GM12865 (cell line): ENCODE data around the gene KLHL29.

Experiments used
- DNase-seq: peaks from one replicate; pipeline ENCODE4 v3.0.0; 2010; ENCODE audit warnings: low read depth
- H3K4me3 ChIP-seq: 2 replicates; pipeline ENCODE4 v1.5.1; 2011; ENCODE audit warnings: mild to moderate bottlenecking, low read depth, low read length, control low read depth
- TF ChIP-seq, protein P1 (sequence below): IDR thresholded peaks from 2 replicates; pipeline ENCODE4 v1.5.1; 2011; ENCODE audit warnings: low read length, control low read depth, low read depth, inconsistent platforms; ENCODE audit not compliant: insufficient read depth; ENCODE audit errors: missing control alignments

The KLHL29 gene

DNA sequence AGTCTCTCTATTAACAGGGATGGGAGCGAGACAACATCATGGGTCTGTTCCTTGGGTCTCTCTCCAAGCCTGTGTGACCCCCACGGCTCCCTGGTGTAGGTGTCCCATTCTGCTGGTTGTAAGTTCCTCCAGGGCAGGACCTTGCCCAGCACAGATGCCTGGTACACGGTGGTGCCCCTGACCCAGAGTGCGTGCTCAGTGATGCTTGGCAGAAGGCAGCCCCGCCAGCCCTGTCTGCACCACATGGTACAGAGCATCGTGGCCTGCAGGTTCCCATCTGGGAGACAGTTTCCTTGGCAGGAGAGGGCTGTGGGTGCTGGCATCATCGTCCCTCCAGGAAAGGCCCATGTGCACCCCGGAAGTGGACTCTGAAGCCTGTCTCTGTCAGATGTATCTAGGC is 249.0 kb downstream of the KLHL29 start:
- H3K4me3 ChIP-seq: no peak overlapping the region
- no peak for DNase-seq
- TF ChIP-seq, protein P1, sequence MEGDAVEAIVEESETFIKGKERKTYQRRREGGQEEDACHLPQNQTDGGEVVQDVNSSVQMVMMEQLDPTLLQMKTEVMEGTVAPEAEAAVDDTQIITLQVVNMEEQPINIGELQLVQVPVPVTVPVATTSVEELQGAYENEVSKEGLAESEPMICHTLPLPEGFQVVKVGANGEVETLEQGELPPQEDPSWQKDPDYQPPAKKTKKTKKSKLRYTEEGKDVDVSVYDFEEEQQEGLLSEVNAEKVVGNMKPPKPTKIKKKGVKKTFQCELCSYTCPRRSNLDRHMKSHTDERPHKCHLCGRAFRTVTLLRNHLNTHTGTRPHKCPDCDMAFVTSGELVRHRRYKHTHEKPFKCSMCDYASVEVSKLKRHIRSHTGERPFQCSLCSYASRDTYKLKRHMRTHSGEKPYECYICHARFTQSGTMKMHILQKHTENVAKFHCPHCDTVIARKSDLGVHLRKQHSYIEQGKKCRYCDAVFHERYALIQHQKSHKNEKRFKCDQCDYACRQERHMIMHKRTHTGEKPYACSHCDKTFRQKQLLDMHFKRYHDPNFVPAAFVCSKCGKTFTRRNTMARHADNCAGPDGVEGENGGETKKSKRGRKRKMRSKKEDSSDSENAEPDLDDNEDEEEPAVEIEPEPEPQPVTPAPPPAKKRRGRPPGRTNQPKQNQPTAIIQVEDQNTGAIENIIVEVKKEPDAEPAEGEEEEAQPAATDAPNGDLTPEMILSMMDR: no peak

DNA sequence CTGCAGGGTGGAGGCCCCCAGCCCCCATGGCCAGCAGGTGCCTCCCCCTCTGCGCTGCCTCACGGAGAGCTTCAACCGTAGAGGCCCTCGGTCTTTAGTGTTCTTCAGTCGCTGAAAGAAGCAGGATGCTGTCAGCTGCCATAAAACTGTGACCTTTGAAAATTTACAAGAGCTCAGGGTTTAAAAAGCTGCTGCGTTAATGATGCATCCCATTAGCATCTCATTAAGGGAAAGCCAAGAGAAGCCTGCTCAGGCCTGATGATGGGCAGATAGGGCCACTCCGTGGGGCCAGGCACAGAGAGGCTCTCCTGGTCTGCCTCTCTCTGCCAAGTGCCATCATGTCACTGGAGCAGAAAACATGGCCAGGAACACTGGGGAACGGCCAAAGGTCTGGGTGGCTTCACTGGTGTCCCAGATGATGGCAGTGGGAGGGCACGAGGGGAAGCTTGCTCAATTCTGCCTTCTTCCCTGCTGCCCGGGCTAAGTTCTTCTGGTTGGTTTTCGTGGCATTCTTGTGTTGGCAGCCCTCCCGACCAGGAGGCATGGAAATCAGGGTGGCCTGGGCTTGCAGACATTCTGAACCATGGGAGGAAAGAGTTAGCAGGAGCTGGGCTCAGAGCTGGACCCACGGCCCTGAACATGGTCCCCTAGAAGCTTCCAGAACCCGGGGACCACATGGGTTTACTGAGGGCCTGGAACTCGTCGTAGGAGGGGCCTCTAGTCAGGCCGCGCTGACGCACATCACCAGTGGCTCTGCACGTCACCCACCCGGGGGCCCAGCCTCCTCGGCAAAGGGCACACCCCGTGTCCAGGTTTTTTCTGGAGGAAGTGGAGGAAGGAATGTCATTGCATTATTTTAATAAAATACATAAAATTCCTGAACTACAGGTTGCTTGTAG is 250.7 kb downstream of the KLHL29 start:
- DNase-seq: no peak
- H3K4me3 ChIP-seq: no peak overlapping the region
- TF ChIP-seq, protein P1: no peak

DNA sequence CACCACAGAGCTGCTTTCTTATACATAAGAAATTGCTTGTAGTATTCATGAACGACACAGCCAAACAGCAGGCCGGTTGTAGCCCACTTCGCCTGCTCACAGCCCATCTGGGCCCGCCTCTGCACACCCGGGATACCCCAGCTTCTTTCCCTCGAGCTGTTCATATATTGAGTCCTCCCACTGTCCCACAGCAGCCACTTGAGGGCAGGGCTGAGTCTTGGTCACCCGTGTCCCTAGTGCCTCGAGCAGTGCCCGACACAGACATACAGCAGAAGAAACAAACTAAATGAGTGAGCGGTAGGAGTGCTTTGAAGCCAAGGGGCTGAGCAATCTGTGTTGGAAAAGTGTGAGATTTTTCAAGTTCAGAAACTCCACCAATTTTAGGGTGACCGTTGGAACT is 251.4 kb downstream of the KLHL29 start:
- H3K4me3 ChIP-seq: no peak overlapping the region
- DNase-seq: no peak
- TF ChIP-seq, protein P1: no peak

DNA sequence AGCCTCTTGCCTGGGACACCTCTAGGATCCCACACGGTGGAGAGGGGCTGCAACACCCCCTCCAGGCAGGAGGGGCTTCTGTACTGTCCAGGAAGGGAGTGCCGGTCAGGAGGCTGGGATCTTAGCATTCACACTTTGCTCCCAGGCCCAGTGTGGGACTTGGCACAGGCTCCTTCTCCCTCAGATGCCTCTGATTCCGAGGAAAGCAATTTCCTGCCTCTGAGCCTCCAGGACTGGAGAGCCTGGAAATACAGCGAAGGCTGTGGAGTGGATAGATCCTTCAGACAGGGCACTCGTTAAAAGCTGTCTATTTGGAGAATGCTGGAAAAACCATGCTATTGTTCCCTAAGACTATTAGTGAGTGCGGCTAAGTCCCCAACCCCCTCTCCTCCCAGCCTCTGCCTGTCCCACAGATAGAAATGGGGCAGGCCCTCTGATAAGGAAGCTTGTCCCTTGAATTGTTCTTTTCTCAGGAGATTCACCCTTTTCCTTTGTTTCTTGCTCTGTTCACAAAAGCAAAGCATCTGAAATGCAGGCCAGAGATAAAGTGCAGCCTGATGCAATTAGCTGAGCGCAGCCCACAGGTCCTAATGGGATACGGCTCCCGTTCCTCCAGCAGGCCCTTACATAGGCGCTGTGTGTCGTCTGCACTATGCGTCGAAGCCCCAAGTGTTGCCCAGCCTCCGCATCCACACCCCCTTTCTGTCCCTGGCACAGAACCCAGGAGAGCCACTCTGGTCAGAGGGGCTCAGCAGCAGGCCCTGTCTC is 252.2 kb downstream of the KLHL29 start:
- TF ChIP-seq, protein P1: no peak
- DNase-seq: no peak
- H3K4me3 ChIP-seq: no peak overlapping the region

DNA sequence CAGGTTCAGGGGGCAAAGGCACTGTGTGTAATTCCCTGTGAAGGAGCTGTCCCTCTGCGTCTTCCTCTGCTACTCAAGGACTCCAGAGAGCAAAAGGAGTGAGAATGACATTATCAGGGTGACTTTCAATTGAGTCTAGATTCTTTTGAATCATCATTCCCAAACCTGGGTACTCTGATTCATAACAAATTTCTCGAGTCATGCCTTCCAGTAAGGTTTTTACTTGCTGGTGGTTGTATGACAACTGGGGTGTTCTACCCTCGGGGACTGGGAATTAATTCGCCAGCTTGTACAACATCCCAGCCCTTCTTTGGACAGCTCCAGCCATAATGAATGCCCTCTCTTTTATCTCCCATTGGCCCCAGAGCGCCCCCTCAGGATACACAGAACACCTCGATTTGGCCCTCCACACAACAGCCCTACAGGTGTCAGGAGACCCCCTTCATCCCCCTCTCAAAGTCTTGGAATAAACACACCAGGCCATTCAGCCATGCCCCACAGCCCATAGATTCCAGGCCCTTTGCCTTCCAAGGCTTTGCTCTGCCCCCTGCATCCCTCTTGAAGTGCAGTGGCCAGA is 254.5 kb downstream of the KLHL29 start:
- TF ChIP-seq, protein P1: no peak
- no peak for DNase-seq
- no peak overlapping the region for H3K4me3 ChIP-seq

DNA sequence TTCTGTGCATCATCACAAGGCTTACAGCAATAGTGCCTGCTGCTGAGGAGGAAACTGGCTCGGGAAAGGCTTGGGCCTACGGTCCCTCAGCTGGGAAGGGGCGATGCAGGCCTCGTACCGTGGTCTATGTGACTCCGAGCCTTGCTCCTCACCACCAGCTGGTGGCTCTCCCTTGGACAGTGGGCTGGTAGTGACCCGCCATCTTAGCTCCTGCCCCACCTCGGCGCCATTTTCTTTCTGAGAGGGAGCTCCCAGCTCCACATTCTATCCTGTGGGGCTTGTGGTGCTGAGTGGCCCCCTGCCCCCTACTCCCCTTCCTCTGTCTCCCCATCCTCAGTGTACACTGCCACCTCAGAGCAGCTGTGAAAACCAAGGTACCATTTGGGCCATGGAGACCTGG is 255.7 kb downstream of the KLHL29 start:
- DNase-seq: no peak
- TF ChIP-seq, protein P1: no peak
- H3K4me3 ChIP-seq: no peak overlapping the region
